IMR-90 (cell line): ENCODE results near the gene TASP1. TPM values are rescaled to one million over a fixed set of nuclear protein-coding genes. Genes with fewer than 3 reads are reported as not detected.

Experiments used
- ATAC-seq: fragments of 200-7000 bp; cut with Tn5 transposase; 2 replicates; pipeline ENCODE4 v1.9.1; 2020; ENCODE audit warnings: low read depth, mild to moderate bottlenecking, moderate library complexity
- BruUV-seq: library from RNA; stranded (reverse); fragments of 400-500 nt; replicated peaks from 2 replicates; lab custom pipeline; 2021; lab: Mats Ljungman, UMichigan
- CTCF ChIA-PET: fragments of 300-600 bp; formaldehyde crosslinking; extraction: SDS; loops from one replicate; lab custom pipeline; 2021; ENCODE audit warnings: antibody characterized with exemption; lab: Yijun Ruan, JAX
- POLR2A ChIA-PET: fragments of 300-600 bp; sonication (Branson Sonifier 250); formaldehyde crosslinking; loops from one replicate; lab custom pipeline; 2022; ENCODE audit warnings: antibody characterized with exemption; ENCODE audit not compliant: unreplicated experiment; lab: Charles Lee
- DNase-seq: peaks from one replicate; pipeline ENCODE4 v3.0.0; 2013
- H2AFZ ChIP-seq: replicated peaks from 2 replicates; pipeline ENCODE3; 2013; ENCODE audit warnings: low read length, mild to moderate bottlenecking; ENCODE audit not compliant: poor library complexity
- H2AK5ac ChIP-seq: 2 replicates; pipeline ENCODE4 v1.6.1; 2013; ENCODE audit warnings: low read depth, low read length, inconsistent platforms
- H2AK9ac ChIP-seq: replicated peaks from 2 replicates; pipeline ENCODE3; 2013; ENCODE audit warnings: mild to moderate bottlenecking, low read depth, low read length, moderate library complexity; ENCODE audit not compliant: poor library complexity
- H2BK120ac ChIP-seq: 2 replicates; pipeline ENCODE4 v1.6.1; 2013; ENCODE audit warnings: low read depth, low read length, inconsistent platforms
- H2BK15ac ChIP-seq: 3 replicates; pipeline ENCODE4 v1.6.1; 2013; ENCODE audit warnings: low read depth, low read length, inconsistent platforms
- H2BK20ac ChIP-seq: 2 replicates; pipeline ENCODE4 v1.6.1; 2013; ENCODE audit warnings: low read depth, mild to moderate bottlenecking, inconsistent platforms, low read length, moderate library complexity
- H2BK5ac ChIP-seq: 2 replicates; pipeline ENCODE4 v1.6.1; 2013; ENCODE audit warnings: mild to moderate bottlenecking, low read depth, low read length, inconsistent platforms; ENCODE audit not compliant: poor library complexity, severe bottlenecking
- H3K14ac ChIP-seq: replicated peaks from 2 replicates; pipeline ENCODE4 v1.6.1; 2013; ENCODE audit warnings: low read depth, low read length, inconsistent platforms
- H3K18ac ChIP-seq: 2 replicates; pipeline ENCODE4 v1.6.1; 2013; ENCODE audit warnings: low read depth, low read length, control low read depth
- H3K23ac ChIP-seq: 2 replicates; pipeline ENCODE4 v1.6.1; 2013; ENCODE audit warnings: low read depth, low read length, inconsistent platforms
- H3K27ac ChIP-seq: 2 replicates; pipeline ENCODE4 v1.5.1; 2013; ENCODE audit warnings: mild to moderate bottlenecking, control low read depth, low read length; ENCODE audit not compliant: insufficient read depth
- H3K27me3 ChIP-seq: 2 replicates; pipeline ENCODE4 v1.6.1; 2013; ENCODE audit warnings: low read length; ENCODE audit not compliant: control insufficient read depth, insufficient read depth
- H3K36me3 ChIP-seq: 2 replicates; pipeline ENCODE4 v1.6.1; 2013; ENCODE audit warnings: low read length, mixed read lengths; ENCODE audit not compliant: control insufficient read depth, insufficient read depth
- H3K4ac ChIP-seq: 2 replicates; pipeline ENCODE4 v1.6.1; 2013; ENCODE audit warnings: low read depth, low read length, inconsistent platforms
- H3K4me1 ChIP-seq: 2 replicates; pipeline ENCODE4 v1.6.1; 2013; ENCODE audit warnings: low read length, mixed read lengths; ENCODE audit not compliant: control insufficient read depth, insufficient read depth
- H3K4me2 ChIP-seq: 2 replicates; pipeline ENCODE4 v1.6.1; 2013; ENCODE audit warnings: low read depth, mild to moderate bottlenecking, control low read depth, low read length, moderate library complexity
- H3K4me3 ChIP-seq: 2 replicates; pipeline ENCODE4 v1.5.1; 2013; ENCODE audit warnings: low read depth, mild to moderate bottlenecking, control low read depth, low read length, moderate library complexity; ENCODE audit not compliant: insufficient read depth
- H3K56ac ChIP-seq: 2 replicates; pipeline ENCODE4 v1.6.1; 2013; ENCODE audit warnings: low read length, inconsistent platforms; ENCODE audit not compliant: insufficient read depth; ENCODE audit errors: extremely low read depth
- H3K79me1 ChIP-seq, 2 experiments: 2 replicates each; pipeline ENCODE4 v1.6.1; 2013; ENCODE audit warnings: low read length in 2 of 2, inconsistent platforms in 1 of 2, low read depth in 1 of 2
- H3K9ac ChIP-seq: 2 replicates; pipeline ENCODE4 v1.6.1; 2013; ENCODE audit warnings: low read depth, low read length, control low read depth
- H3K9me1 ChIP-seq: 2 replicates; pipeline ENCODE4 v1.6.1; 2013; ENCODE audit warnings: low read length, inconsistent platforms; ENCODE audit not compliant: insufficient read depth
- H3K9me3 ChIP-seq: 2 replicates; pipeline ENCODE4 v1.6.1; 2013; ENCODE audit warnings: low read length; ENCODE audit not compliant: control insufficient read depth, insufficient read depth
- H4K20me1 ChIP-seq: 2 replicates; pipeline ENCODE4 v1.6.1; 2013; ENCODE audit warnings: low read length, inconsistent platforms; ENCODE audit not compliant: insufficient read depth
- H4K5ac ChIP-seq: 2 replicates; pipeline ENCODE4 v1.6.1; 2013; ENCODE audit warnings: mild to moderate bottlenecking, low read depth, low read length, control low read depth
- H4K8ac ChIP-seq, 2 experiments: 2 replicates each; pipeline ENCODE4 v1.6.1; 2013; ENCODE audit warnings: low read depth in 2 of 2, low read length in 2 of 2, control low read depth in 1 of 2, inconsistent platforms in 1 of 2
- H4K91ac ChIP-seq: 2 replicates; pipeline ENCODE4 v1.6.1; 2013; ENCODE audit warnings: low read depth, low read length, inconsistent platforms; ENCODE audit not compliant: insufficient read depth
- BHLHE40 ChIP-seq: fragments of 150-350 bp; IDR thresholded peaks from 2 replicates; pipeline ENCODE4 v1.6.1; 2016; ENCODE audit warnings: mild to moderate bottlenecking, low read depth, low read length
- CEBPB ChIP-seq: IDR thresholded peaks from 2 replicates; pipeline ENCODE4 v1.6.1; 2012; ENCODE audit warnings: low read depth, low read length, improper control_type of control experiment
- CHD1 ChIP-seq: IDR thresholded peaks from 2 replicates; pipeline ENCODE4 v1.6.1; 2012; ENCODE audit warnings: low read depth, low read length, improper control_type of control experiment
- FOS ChIP-seq: fragments of 150-350 bp; IDR thresholded peaks from 2 replicates; pipeline ENCODE4 v1.6.1; 2016; ENCODE audit warnings: low read depth, low read length
- MAFK ChIP-seq: IDR thresholded peaks from 2 replicates; pipeline ENCODE4 v1.6.1; 2012; ENCODE audit warnings: low read depth, low read length, improper control_type of control experiment
- MAZ ChIP-seq: IDR thresholded peaks from 2 replicates; pipeline ENCODE4 v1.6.1; 2012; ENCODE audit warnings: low read depth, mild to moderate bottlenecking, low read length, improper control_type of control experiment, moderate library complexity, borderline replicate concordance
- MXI1 ChIP-seq: IDR thresholded peaks from 2 replicates; pipeline ENCODE4 v1.6.1; 2012; ENCODE audit warnings: low read depth, mild to moderate bottlenecking, low read length, moderate library complexity, borderline replicate concordance
- NFE2L2 ChIP-seq: fragments of 150-350 bp; IDR thresholded peaks from 2 replicates; pipeline ENCODE4 v1.6.1; 2016; ENCODE audit warnings: low read depth, mild to moderate bottlenecking, low read length
- POLR2A ChIP-seq: IDR thresholded peaks from 2 replicates; pipeline ENCODE4 v1.6.1; 2012; ENCODE audit warnings: mild to moderate bottlenecking, low read depth, low read length
- RAD21 ChIP-seq: IDR thresholded peaks from 2 replicates; pipeline ENCODE4 v1.6.1; 2012; ENCODE audit warnings: low read length, improper control_type of control experiment
- RCOR1 ChIP-seq: IDR thresholded peaks from 2 replicates; pipeline ENCODE4 v1.6.1; 2012; ENCODE audit warnings: mild to moderate bottlenecking, low read length, improper control_type of control experiment; ENCODE audit not compliant: insufficient replicate concordance
- RFX5 ChIP-seq: IDR thresholded peaks from 2 replicates; pipeline ENCODE4 v1.8.0; 2012; ENCODE audit warnings: low read depth, mild to moderate bottlenecking, low read length, moderate library complexity
- SMC3 ChIP-seq: fragments of 150-350 bp; IDR thresholded peaks from 2 replicates; pipeline ENCODE4 v1.6.1; 2016; ENCODE audit warnings: low read depth, mild to moderate bottlenecking, antibody characterized with exemption, low read length, moderate library complexity
- WGBS, 2 experiments: methylation state at CpG; one replicate each; pipeline versions ENCODE4 v1.1.5 to v1.1.7; 2013; ENCODE audit warnings: missing lambda C conversion rate in 2 of 2; ENCODE audit not compliant: insufficient read length in 1 of 2; ENCODE audit errors: extremely low coverage in 2 of 2; 5-methylcytosine and 5-hydroxymethylcytosine counted together
- dilution Hi-C: fragments of 300-500 bp; cut with HindIII; formaldehyde crosslinking; loops from one replicate; pipeline ENCODE4 v1.14.3; 2018; ENCODE audit warnings: low sequenced_read_pairs; ENCODE audit not compliant: unreplicated experiment
- in situ Hi-C: fragments of 300-500 bp; cut with MboI; formaldehyde crosslinking; loops from 3 replicates; pipeline ENCODE4 v1.14.3; 2019; ENCODE audit warnings: low sequenced_read_pairs, inconsistent platforms, mixed read lengths
- intact Hi-C: fragments of 100-400 bp; cut with micrococcal nuclease; formaldehyde crosslinking; loops from 2 replicates; pipeline ENCODE4 v1.10.0; 2022
- polyA plus RNA-seq, 3 experiments: library from polyadenylated mRNA; depleted of rRNA; stranded (reverse); fragments of >200 nt; gene quantifications; 2 replicates each; pipeline ENCODE4 v1.2.3, GENCODE V29; 2012; ENCODE audit warnings: low replicate concordance in 1 of 3
- total RNA-seq: library from RNA; depleted of rRNA; stranded (reverse); fragments of >200 nt; gene quantifications from 2 replicates; pipeline ENCODE4 v1.2.3, GENCODE V29; 2012
- TF ChIP-seq, protein P1 (sequence below): fragments of 150-350 bp; IDR thresholded peaks from 2 replicates; pipeline ENCODE4 v1.6.1; 2016; ENCODE audit warnings: low read depth, mild to moderate bottlenecking, low read length, moderate library complexity, borderline replicate concordance
- TF ChIP-seq, protein P2 (sequence below): fragments of 150-350 bp; IDR thresholded peaks from 2 replicates; pipeline ENCODE4 v1.6.1; 2017; ENCODE audit warnings: mild to moderate bottlenecking, antibody characterized with exemption, low read length, low read depth
- TF ChIP-seq, protein P3 (sequence below): conservative IDR thresholded peaks from 2 replicates; pipeline ENCODE4 v1.5.1; 2012; ENCODE audit warnings: mild to moderate bottlenecking, low read depth, low read length, improper control_type of control experiment

Gene TASP1
- total and polyA plus RNA-seq, 2 of the 4 experiments (the other 2 are of a cell fraction), result 3.9 to 7.9 TPM

DNA sequence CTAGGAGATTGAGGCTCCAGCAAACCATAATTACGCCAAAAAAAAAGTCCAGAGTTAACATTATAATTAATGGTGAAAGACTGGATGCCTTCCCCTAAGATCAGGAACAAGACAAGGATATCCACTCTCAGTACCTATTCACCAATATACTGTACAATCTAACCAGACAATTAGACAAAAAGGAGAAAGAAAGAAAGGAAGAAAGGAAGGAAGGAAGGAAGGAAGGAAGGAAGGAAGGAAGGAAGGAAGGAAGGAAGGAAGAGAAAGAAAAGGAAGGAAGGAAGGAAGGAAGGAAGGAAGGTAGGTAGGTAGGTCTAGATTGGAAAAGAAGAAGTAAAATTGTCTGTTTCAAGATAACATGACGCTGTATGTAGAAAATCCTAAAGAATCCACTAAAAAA, 50.7 kb downstream of the TASP1 start:
- Histone ChIP-seq H4K8ac (no peak overlapping the region), H3K9ac (no peak overlapping the region), H4K5ac (no peak overlapping the region), H2AK5ac (no peak overlapping the region), H4K20me1 (no peaks in the 10 kb centered on the region), H3K27me3 (no peaks in the 10 kb centered on the region), H2BK20ac (no peak overlapping the region), H3K56ac (no peak overlapping the region), H2BK120ac (no peak overlapping the region), H3K79me1 (no peaks in the 10 kb centered on the region), H3K9me3 (no peaks in the 10 kb centered on the region), H3K4ac (no peak overlapping the region), H3K4me3 (no peak overlapping the region), H4K91ac (no peak overlapping the region), H2AFZ (no peak overlapping the region), H2AK9ac (no peak overlapping the region), H3K14ac (no peak overlapping the region), H3K9me1 (no peaks in the 10 kb centered on the region), H2BK5ac (no peak overlapping the region), H3K4me1 (no peaks in the 10 kb centered on the region), H2BK15ac (no peak overlapping the region), H3K23ac (no peak overlapping the region), H3K27ac (no peak overlapping the region), H3K18ac (no peak overlapping the region), H3K36me3 (no peaks in the 10 kb centered on the region), H3K4me2 (no peak overlapping the region)
- in situ Hi-C loops (no loop called here), dilution Hi-C loops (no loop called here), intact Hi-C loops (loop anchor here (10.0 kb wide), 1 partner anchor 157 kb away; no protein-coding TSS in a partner anchor)
- BruUV-seq, result no TSS peak
- POLR2A ChIA-PET, result no interaction called here
- no peak for TF ChIP-seq MXI1
- no peak for TF ChIP-seq CEBPB
- TF ChIP-seq MAZ, result no peak
- no peak for TF ChIP-seq BHLHE40
- TF ChIP-seq, protein P1, sequence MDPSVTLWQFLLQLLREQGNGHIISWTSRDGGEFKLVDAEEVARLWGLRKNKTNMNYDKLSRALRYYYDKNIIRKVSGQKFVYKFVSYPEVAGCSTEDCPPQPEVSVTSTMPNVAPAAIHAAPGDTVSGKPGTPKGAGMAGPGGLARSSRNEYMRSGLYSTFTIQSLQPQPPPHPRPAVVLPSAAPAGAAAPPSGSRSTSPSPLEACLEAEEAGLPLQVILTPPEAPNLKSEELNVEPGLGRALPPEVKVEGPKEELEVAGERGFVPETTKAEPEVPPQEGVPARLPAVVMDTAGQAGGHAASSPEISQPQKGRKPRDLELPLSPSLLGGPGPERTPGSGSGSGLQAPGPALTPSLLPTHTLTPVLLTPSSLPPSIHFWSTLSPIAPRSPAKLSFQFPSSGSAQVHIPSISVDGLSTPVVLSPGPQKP, result no peak
- TF ChIP-seq POLR2A, result no peak
- TF ChIP-seq CHD1, result no peak
- no peak for TF ChIP-seq RFX5
- no peak for TF ChIP-seq SMC3
- TF ChIP-seq, protein P2, sequence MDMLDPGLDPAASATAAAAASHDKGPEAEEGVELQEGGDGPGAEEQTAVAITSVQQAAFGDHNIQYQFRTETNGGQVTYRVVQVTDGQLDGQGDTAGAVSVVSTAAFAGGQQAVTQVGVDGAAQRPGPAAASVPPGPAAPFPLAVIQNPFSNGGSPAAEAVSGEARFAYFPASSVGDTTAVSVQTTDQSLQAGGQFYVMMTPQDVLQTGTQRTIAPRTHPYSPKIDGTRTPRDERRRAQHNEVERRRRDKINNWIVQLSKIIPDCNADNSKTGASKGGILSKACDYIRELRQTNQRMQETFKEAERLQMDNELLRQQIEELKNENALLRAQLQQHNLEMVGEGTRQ, result no peak
- TF ChIP-seq FOS, result no peak
- TF ChIP-seq, protein P3, sequence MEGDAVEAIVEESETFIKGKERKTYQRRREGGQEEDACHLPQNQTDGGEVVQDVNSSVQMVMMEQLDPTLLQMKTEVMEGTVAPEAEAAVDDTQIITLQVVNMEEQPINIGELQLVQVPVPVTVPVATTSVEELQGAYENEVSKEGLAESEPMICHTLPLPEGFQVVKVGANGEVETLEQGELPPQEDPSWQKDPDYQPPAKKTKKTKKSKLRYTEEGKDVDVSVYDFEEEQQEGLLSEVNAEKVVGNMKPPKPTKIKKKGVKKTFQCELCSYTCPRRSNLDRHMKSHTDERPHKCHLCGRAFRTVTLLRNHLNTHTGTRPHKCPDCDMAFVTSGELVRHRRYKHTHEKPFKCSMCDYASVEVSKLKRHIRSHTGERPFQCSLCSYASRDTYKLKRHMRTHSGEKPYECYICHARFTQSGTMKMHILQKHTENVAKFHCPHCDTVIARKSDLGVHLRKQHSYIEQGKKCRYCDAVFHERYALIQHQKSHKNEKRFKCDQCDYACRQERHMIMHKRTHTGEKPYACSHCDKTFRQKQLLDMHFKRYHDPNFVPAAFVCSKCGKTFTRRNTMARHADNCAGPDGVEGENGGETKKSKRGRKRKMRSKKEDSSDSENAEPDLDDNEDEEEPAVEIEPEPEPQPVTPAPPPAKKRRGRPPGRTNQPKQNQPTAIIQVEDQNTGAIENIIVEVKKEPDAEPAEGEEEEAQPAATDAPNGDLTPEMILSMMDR, result no peak
- TF ChIP-seq RAD21, result no peak
- no peak for TF ChIP-seq MAFK
- TF ChIP-seq NFE2L2, result no peak
- no peak for TF ChIP-seq RCOR1
- no CpG with 5 or more reads among the region's 2 CpGs for WGBS, 2 experiments
- DNase-seq (no peak), ATAC-seq (no peak)
- CTCF ChIA-PET, result interaction anchor here (0.6 kb wide), 1 partner anchor 1504 kb away, joined by 3 read pairs; no protein-coding TSS in a partner anchor
